Endothelial cell of umbilical vein (primary cell): ENCODE measurements around the gene CHMP4A.

Experiments
- CTCF ChIP-seq, 2 donors: IDR thresholded peaks; 1 replicate in 1 of 2; 2 replicates in 1 of 2; pipeline ENCODE4 v1.5.1; 2011; ENCODE audit warnings: low read length in 2 of 2, mild to moderate bottlenecking in 2 of 2, moderate library complexity in 2 of 2, control low read depth in 1 of 2, inconsistent platforms in 1 of 2, low read depth in 1 of 2; ENCODE audit not compliant: insufficient read depth in 1 of 2; ENCODE audit errors: extremely low read depth in 1 of 2
- EZH2 ChIP-seq: IDR thresholded peaks from 2 replicates; pipeline ENCODE4 v1.6.1; 2012; ENCODE audit warnings: borderline replicate concordance, low read depth, mild to moderate bottlenecking, moderate library complexity, low read length, inconsistent platforms; ENCODE audit not compliant: severe bottlenecking
- JUN ChIP-seq: IDR thresholded peaks from 2 replicates; pipeline ENCODE4 v1.6.1; 2011; ENCODE audit warnings: borderline replicate concordance, low read depth; ENCODE audit not compliant: insufficient read length, insufficient read depth
- MAX ChIP-seq: IDR thresholded peaks from 2 replicates; pipeline ENCODE4 v1.6.1; 2011; ENCODE audit not compliant: insufficient read depth, insufficient read length
- POLR2A ChIP-seq: IDR thresholded peaks from 2 replicates; pipeline ENCODE4 v1.6.1; 2012; ENCODE audit warnings: low read depth, mild to moderate bottlenecking, control low read depth, low read length
- POLR2AphosphoS5 ChIP-seq: IDR thresholded peaks from 2 replicates; pipeline ENCODE4 v1.6.1; 2012; ENCODE audit warnings: low read depth, mild to moderate bottlenecking, control low read depth, low read length, moderate library complexity; ENCODE audit not compliant: insufficient read depth

- TF ChIP-seq CTCF (IDR thresholded peaks at IDR 0.05; ENCODE audit: extremely low read depth in 1 of 2, insufficient read depth in 1 of 2, low read depth in 1 of 2, low read length in 2 of 2), result no peak
- TF ChIP-seq POLR2AphosphoS5, result no peak
- no peak for TF ChIP-seq MAX
- no peak for TF ChIP-seq EZH2
- TF ChIP-seq JUN, result no peak
- TF ChIP-seq POLR2A, result no peak
These were observed 22.8 kb upstream of the CHMP4A start for GRCh38 chr14:24235804-24236688.
